Ovary (tissue), 9 donors: ENCODE measurements around the gene ANO6. TPM values are rescaled to one million over a fixed set of nuclear protein-coding genes. Genes with fewer than 3 reads are reported as not detected.

Source experiments
- DNase-seq, 5 donors: peaks; one replicate each; pipeline ENCODE4 v3.0.0-alpha.2; 2019 to 2020
- H3K27ac ChIP-seq, 2 donors: fragments of 200-600 bp; one replicate each; pipeline versions ENCODE4 v1.5.1 to v1.8.0; 2019 to 2022
- H3K27me3 ChIP-seq: fragments of 200-600 bp; one replicate; pipeline ENCODE4 v1.8.0; 2022
- H3K36me3 ChIP-seq: fragments of 200-600 bp; sonication (generic); one replicate; pipeline ENCODE4 v1.5.1; 2019
- H3K4me1 ChIP-seq: one replicate; pipeline ENCODE4 v1.8.1; 2013; ENCODE audit warnings: mild to moderate bottlenecking, moderate library complexity; ENCODE audit not compliant: insufficient read depth
- H3K4me3 ChIP-seq: fragments of 200-600 bp; sonication (generic); one replicate; pipeline ENCODE4 v1.5.1; 2017
- H3K9me3 ChIP-seq, 2 donors: fragments of 200-600 bp in 1 of 2; sonication (generic) in 1 of 2; one replicate each; pipeline versions ENCODE4 v1.5.1 to v1.8.1; 2013 to 2019; ENCODE audit warnings: mild to moderate bottlenecking in 1 of 2, moderate library complexity in 1 of 2
- CTCF ChIP-seq, 3 donors: fragments of 450-650 bp in 2 of 3; fragments of 200-600 bp in 1 of 3; IDR thresholded peaks; one replicate each; pipeline versions ENCODE4 v1.5.1 to v1.8.0; 2016 to 2022; ENCODE audit warnings: antibody characterized with exemption in 3 of 3, mild to moderate bottlenecking in 1 of 3
- EP300 ChIP-seq: sonication (generic); formaldehyde crosslinking; IDR thresholded peaks from one replicate; pipeline ENCODE4 v1.6.1; 2017; ENCODE audit warnings: antibody characterized with exemption
- POLR2A ChIP-seq: fragments of 450-650 bp; IDR thresholded peaks from one replicate; pipeline ENCODE4 v1.6.1; 2017; ENCODE audit warnings: antibody characterized with exemption, mild to moderate bottlenecking, moderate library complexity
- WGBS, 3 donors: extraction: QIAGEN DNeasy Blood & Tissue Kit in 1 of 3; methylation state at CpG; one replicate each; pipeline versions ENCODE4 v1.1.5 to v1.1.7; 2013 to 2017; 5-methylcytosine and 5-hydroxymethylcytosine counted together
- intact Hi-C, 4 donors: fragments of 100-400 bp; cut with DNase I; formaldehyde crosslinking; loops; one replicate each; pipeline versions ENCODE4 v1.11.0 to v1.15.1; 2022 to 2023
- polyA plus RNA-seq, 2 donors: library from polyadenylated mRNA; stranded (reverse); fragments of 200-250 nt in 1 of 2; fragments of 350-450 nt in 1 of 2; fragmentation: Illumina TruSeq in 1 of 2; extraction: RNeasy Lipid Tissue Mini Kit (QIAGEN cat#74804) in 1 of 2; gene quantifications; one replicate each; pipeline ENCODE4 v1.2.3, GENCODE V29; 2013 to 2014
- total RNA-seq, 7 donors: library from RNA; depleted of rRNA in 2 of 7; stranded (reverse); fragments of >200 nt in 2 of 7; fragmentation: NEBNext Ultra II Directional in 3 of 7; extraction: Animal tissue kit (Norgen Biotek cat#: 25700) in 3 of 7; gene quantifications; one replicate each; pipeline versions ENCODE4 v1.1.0 to v1.2.4, GENCODE V29; 2016 to 2023
- donor health status: DM: no; HTN: no; CAD: no; lungs with moderate emphysema.
- donor health status: DM: no; HTN: no; CAD: no.
- donor health status: Bipolar disorder and iron deficiency.
- donor health status: DM: yes; HTN: yes; CAD: no.
- donor health status: DM: no; HTN: no; CAD: no.
- donor health status: DM: yes; HTN: yes; CAD: no.

Gene ANO6
- total and polyA plus RNA-seq, 9 donors, result 38.8 to 88.5 (median 63.2) TPM

GRCh38 chr12:45223868-45224267, 8.0 kb downstream of the ANO6 start:
- TF ChIP-seq EP300 (no peak), CTCF (IDR thresholded peaks at IDR 0.05) (no peak), POLR2A (no peak)
- DNase-seq, result no peak
- no peaks in the 10 kb centered on the region for H3K9me3 ChIP-seq
- H3K4me3 ChIP-seq, result no peak overlapping the region
- intact Hi-C loops, result no loop called here
- H3K4me1 ChIP-seq, result peaks cover 16% of the 10 kb centered on the region
- WGBS, 3 donors, result 78 to 86% (median 80%) methylated on average over 2 of the region's 2 CpGs
- no peaks in the 10 kb centered on the region for H3K27me3 ChIP-seq
- H3K36me3 ChIP-seq, result no peaks in the 10 kb centered on the region
- no peak overlapping the region for H3K27ac ChIP-seq

GRCh38 chr12:45224311-45224710, 8.4 kb downstream of the ANO6 start:
- Histone ChIP-seq H3K4me3 (no peak overlapping the region), H3K4me1 (peaks cover 15% of the 10 kb centered on the region), H3K9me3 (no peaks in the 10 kb centered on the region), H3K27ac (no peak overlapping the region), H3K27me3 (no peaks in the 10 kb centered on the region), H3K36me3 (no peaks in the 10 kb centered on the region)
- no peak for TF ChIP-seq POLR2A
- no peak for TF ChIP-seq EP300
- TF ChIP-seq CTCF (IDR thresholded peaks at IDR 0.05), result no peak
- no peak for DNase-seq
- intact Hi-C loops, result no loop called here
- WGBS, 3 donors, result 37 to 53% (median 43%) methylated on average over 1 of the region's 1 CpG

GRCh38 chr12:45226021-45226420, 10.1 kb downstream of the ANO6 start:
- TF ChIP-seq EP300 (no peak), CTCF (IDR thresholded peaks at IDR 0.05) (no peak), POLR2A (no peak)
- no peaks in the 10 kb centered on the region for H3K36me3 ChIP-seq
- H3K9me3 ChIP-seq, result no peaks in the 10 kb centered on the region
- intact Hi-C loops, result no loop called here
- no peak overlapping the region for H3K4me3 ChIP-seq
- peaks cover 3% of the 10 kb centered on the region for H3K4me1 ChIP-seq
- no peaks in the 10 kb centered on the region for H3K27me3 ChIP-seq
- H3K27ac ChIP-seq, result no peak overlapping the region
- no peak for DNase-seq

GRCh38 chr12:45227316-45228067, 11.6 kb downstream of the ANO6 start:
- DNase-seq, result no peak
- peaks cover 2% of the 10 kb centered on the region for H3K4me1 ChIP-seq
- no peaks in the 10 kb centered on the region for H3K9me3 ChIP-seq
- WGBS, 3 donors, result 93 to 97% (median 96%) methylated on average over 3 of the region's 3 CpGs
- TF ChIP-seq POLR2A (no peak), EP300 (no peak), CTCF (IDR thresholded peaks at IDR 0.05) (no peak)
- H3K27ac ChIP-seq, result no peak overlapping the region
- H3K4me3 ChIP-seq, result no peak overlapping the region
- no peaks in the 10 kb centered on the region for H3K36me3 ChIP-seq
- no peaks in the 10 kb centered on the region for H3K27me3 ChIP-seq
- intact Hi-C loops, result no loop called here
